ENCODE results near the gene NLGN4X. TPM values are rescaled to one million over a fixed set of nuclear protein-coding genes. Genes with fewer than 3 reads are reported as not detected.

Gene NLGN4X
- total RNA-seq, 1 donor from 2014 or later = 4.2 TPM

- TF ChIP-seq CTCF (IDR thresholded peaks at IDR 0.05) = no peak
- H3K27me3 ChIP-seq = no peaks in the 10 kb centered on the region
- ATAC-seq (no peak), DNase-seq (no peak)
- H3K27ac ChIP-seq = no peak overlapping the region
- no peaks in the 10 kb centered on the region for H3K9me3 ChIP-seq
- H3K36me3 ChIP-seq = no peaks in the 10 kb centered on the region
- no peak overlapping the region for H3K4me3 ChIP-seq
- intact Hi-C loops (cut with DNase I) = no loop called here
- H3K4me1 ChIP-seq = no peaks in the 10 kb centered on the region
These were observed 99.5 kb downstream of the NLGN4X start for GRCh38 chrX:6129195-6129594.

GRCh38 chrX:6120329-6120728, 108.3 kb downstream of the NLGN4X start:
- TF ChIP-seq CTCF (IDR thresholded peaks at IDR 0.05) = no peak
- ATAC-seq = no peak
- H3K9me3 ChIP-seq = no peaks in the 10 kb centered on the region
- intact Hi-C loops (cut with DNase I) = no loop called here
- H3K27ac ChIP-seq = no peak overlapping the region
- H3K27me3 ChIP-seq = no peaks in the 10 kb centered on the region
- no peaks in the 10 kb centered on the region for H3K4me1 ChIP-seq
- no peak for DNase-seq
- no peak overlapping the region for H3K4me3 ChIP-seq
- H3K36me3 ChIP-seq = no peaks in the 10 kb centered on the region

GRCh38 chrX:6095469-6095868, 133.2 kb downstream of the NLGN4X start:
- H3K27ac ChIP-seq = no peak overlapping the region
- no peak for ATAC-seq
- no peaks in the 10 kb centered on the region for H3K27me3 ChIP-seq
- H3K4me3 ChIP-seq = no peak overlapping the region
- intact Hi-C loops (cut with DNase I) = no loop called here
- H3K36me3 ChIP-seq = no peaks in the 10 kb centered on the region
- H3K9me3 ChIP-seq = no peaks in the 10 kb centered on the region
- H3K4me1 ChIP-seq = no peaks in the 10 kb centered on the region
- DNase-seq = no peak
- TF ChIP-seq CTCF (IDR thresholded peaks at IDR 0.05) = no peak

GRCh38 chrX:6074532-6074931, 154.1 kb downstream of the NLGN4X start:
- H3K9me3 ChIP-seq = no peaks in the 10 kb centered on the region
- no peak for ATAC-seq
- no peak for DNase-seq
- intact Hi-C loops (cut with DNase I) = no loop called here
- no peaks in the 10 kb centered on the region for H3K36me3 ChIP-seq
- no peak overlapping the region for H3K4me3 ChIP-seq
- H3K27me3 ChIP-seq = no peaks in the 10 kb centered on the region
- H3K27ac ChIP-seq = no peak overlapping the region
- no peaks in the 10 kb centered on the region for H3K4me1 ChIP-seq
- TF ChIP-seq CTCF (IDR thresholded peaks at IDR 0.05) = no peak

- ATAC-seq = no peak
- no peak for DNase-seq
- H3K4me3 ChIP-seq = no peak overlapping the region
- no peak overlapping the region for H3K27ac ChIP-seq
- no peaks in the 10 kb centered on the region for H3K9me3 ChIP-seq
- TF ChIP-seq CTCF (IDR thresholded peaks at IDR 0.05) = no peak
- H3K27me3 ChIP-seq = no peaks in the 10 kb centered on the region
- H3K36me3 ChIP-seq = no peaks in the 10 kb centered on the region
- no peaks in the 10 kb centered on the region for H3K4me1 ChIP-seq
- intact Hi-C loops (cut with DNase I) = no loop called here
These were observed 156.9 kb downstream of the NLGN4X start for GRCh38 chrX:6071731-6072130.

- no peak overlapping the region for H3K27ac ChIP-seq
- ATAC-seq = no peak
- no peak for TF ChIP-seq CTCF (IDR thresholded peaks at IDR 0.05)
- intact Hi-C loops (cut with DNase I) = no loop called here
- no peak overlapping the region for H3K4me3 ChIP-seq
- no peaks in the 10 kb centered on the region for H3K27me3 ChIP-seq
- no peaks in the 10 kb centered on the region for H3K36me3 ChIP-seq
- no peaks in the 10 kb centered on the region for H3K9me3 ChIP-seq
- H3K4me1 ChIP-seq = no peaks in the 10 kb centered on the region
- no peak for DNase-seq
These were observed 161.1 kb downstream of the NLGN4X start for GRCh38 chrX:6067600-6067999.
